HepG2 (cell line): Measurements from ENCODE around the gene DNAJA2. TPM values are rescaled to one million over a fixed set of nuclear protein-coding genes. Genes with fewer than 3 reads are reported as not detected.

Experiments
- ASH2L ChIP-seq: fragments of 300-600, 200-600 bp; sonication (generic); IDR thresholded peaks from 2 replicates; pipeline ENCODE4 v1.7.0; 2017; ENCODE audit warnings: low read depth, mild to moderate bottlenecking, moderate library complexity, mixed read lengths, low read length; ENCODE audit not compliant: insufficient read length
- CBX2 ChIP-seq, 2 experiments: fragments of 200-600 bp in 1 of 2; sonication (generic); formaldehyde crosslinking in 1 of 2; IDR thresholded peaks; 2 replicates each; pipeline versions ENCODE4 v1.7.0 to v1.8.1; 2018 to 2022; ENCODE audit warnings: low read depth in 2 of 2, low read length in 1 of 2, mild to moderate bottlenecking in 1 of 2, missing genetic modification reagents in 1 of 2
- FOSL2 ChIP-seq: sonication (generic); formaldehyde crosslinking; IDR thresholded peaks from 2 replicates; pipeline ENCODE4 v1.4.0; 2020; ENCODE audit warnings: missing genetic modification reagents
- FOXA1 ChIP-seq, 2 experiments: fragments of 450-650 bp in 1 of 2; sonication (generic) in 1 of 2; formaldehyde crosslinking in 1 of 2; IDR thresholded peaks; 2 replicates each; pipeline versions ENCODE4 v1.4.0 to v1.6.1; 2016 to 2020; ENCODE audit warnings: missing genetic modification reagents in 1 of 2
- HDAC2 ChIP-seq: sonication (generic); formaldehyde crosslinking; IDR thresholded peaks from 2 replicates; pipeline ENCODE4 v1.4.0; 2020; ENCODE audit warnings: missing genetic modification reagents
- HMG20A ChIP-seq: IDR thresholded peaks from 2 replicates; pipeline ENCODE4 v1.6.1; 2016; ENCODE audit warnings: borderline replicate concordance
- IRF2 ChIP-seq: IDR thresholded peaks from 2 replicates; pipeline ENCODE4 v1.6.1; 2018; ENCODE audit warnings: missing genetic modification reagents, missing compliant biosample characterization
- LCORL ChIP-seq, 2 experiments: fragments of 450-650 bp in 1 of 2; sonication (generic) in 1 of 2; formaldehyde crosslinking in 1 of 2; IDR thresholded peaks; 2 replicates each; pipeline versions ENCODE4 v1.5.0 to v1.6.1; 2017 to 2020; ENCODE audit warnings: antibody characterized with exemption in 1 of 2, missing genetic modification reagents in 1 of 2
- RFX3 ChIP-seq: IDR thresholded peaks from 2 replicates; pipeline ENCODE4 v1.6.1; 2016; ENCODE audit warnings: missing biosample characterization, missing genetic modification reagents
- RXRB ChIP-seq: IDR thresholded peaks from 2 replicates; pipeline ENCODE4 v1.6.1; 2016; ENCODE audit warnings: borderline replicate concordance, missing genetic modification reagents, missing compliant biosample characterization
- ZBTB38 ChIP-seq: sonication (generic); formaldehyde crosslinking; IDR thresholded peaks from 2 replicates; pipeline ENCODE4 v1.5.1; 2020; ENCODE audit warnings: mild to moderate bottlenecking, missing genetic modification reagents
- ZNF232 ChIP-seq: sonication (generic); formaldehyde crosslinking; IDR thresholded peaks from 2 replicates; pipeline ENCODE4 v1.4.0; 2020; ENCODE audit warnings: missing genetic modification reagents, borderline replicate concordance
- ZNF501 ChIP-seq: sonication (generic); formaldehyde crosslinking; IDR thresholded peaks from 2 replicates; pipeline ENCODE4 v1.5.1; 2020; ENCODE audit warnings: mild to moderate bottlenecking, moderate library complexity, missing genetic modification reagents
- ZNF841 ChIP-seq: sonication (generic); formaldehyde crosslinking; IDR thresholded peaks from 2 replicates; pipeline ENCODE4 v1.8.1; 2023; ENCODE audit warnings: missing genetic modification reagents, borderline replicate concordance
- polyA plus RNA-seq, 8 experiments: library from polyadenylated mRNA; depleted of rRNA in 3 of 8; stranded (reverse) in 7 of 8; unstranded in 1 of 8; fragments of >200 nt; fragmentation: Illumina TruSeq in 4 of 8; extraction: Trizol in 4 of 8; gene quantifications; 2 replicates each; pipeline versions ENCODE4 v1.2.1 to v1.2.3, GENCODE V29; 2011 to 2016; ENCODE audit warnings: low read depth in 4 of 8, missing spikeins in 1 of 8, mixed read lengths in 1 of 8; ENCODE audit not compliant: insufficient read depth in 1 of 8
- total RNA-seq, 5 experiments: library from RNA; depleted of rRNA; stranded (reverse); fragments of >200 nt; fragmentation: Illumina TruSeq; extraction: Trizol; gene quantifications; 2 replicates each; pipeline ENCODE4 v1.2.3, GENCODE V29; 2016; ENCODE audit warnings: low read depth in 1 of 5
- TF ChIP-seq, protein P1 (sequence below): sonication (generic); formaldehyde crosslinking; IDR thresholded peaks from 2 replicates; pipeline ENCODE4 v1.5.0; 2020; ENCODE audit warnings: mild to moderate bottlenecking, missing genetic modification reagents, moderate library complexity
- TF ChIP-seq, protein P2 (sequence below): IDR thresholded peaks from 2 replicates; pipeline ENCODE4 v1.6.1; 2016; ENCODE audit warnings: mild to moderate bottlenecking
- TF ChIP-seq, protein P3 (sequence below): sonication (generic); formaldehyde crosslinking; IDR thresholded peaks from 2 replicates; pipeline ENCODE4 v1.4.0; 2020; ENCODE audit warnings: mild to moderate bottlenecking, missing genetic modification reagents
- TF ChIP-seq, protein P4 (sequence below): IDR thresholded peaks from 2 replicates; pipeline ENCODE4 v1.6.1; 2018; ENCODE audit warnings: missing genetic modification reagents, mild to moderate bottlenecking, missing compliant biosample characterization
- TF ChIP-seq, protein P5 (sequence below): sonication (generic); formaldehyde crosslinking; conservative IDR thresholded peaks from 2 replicates; pipeline ENCODE4 v1.8.0; 2022; ENCODE audit warnings: mild to moderate bottlenecking, moderate library complexity, missing genetic modification reagents

Gene DNAJA2
- total and polyA plus RNA-seq, 2 of the 13 experiments (the other 11 are each of a cell fraction or from before 2014, with no cell fraction given): 25.4 to 176 TPM

DNA sequence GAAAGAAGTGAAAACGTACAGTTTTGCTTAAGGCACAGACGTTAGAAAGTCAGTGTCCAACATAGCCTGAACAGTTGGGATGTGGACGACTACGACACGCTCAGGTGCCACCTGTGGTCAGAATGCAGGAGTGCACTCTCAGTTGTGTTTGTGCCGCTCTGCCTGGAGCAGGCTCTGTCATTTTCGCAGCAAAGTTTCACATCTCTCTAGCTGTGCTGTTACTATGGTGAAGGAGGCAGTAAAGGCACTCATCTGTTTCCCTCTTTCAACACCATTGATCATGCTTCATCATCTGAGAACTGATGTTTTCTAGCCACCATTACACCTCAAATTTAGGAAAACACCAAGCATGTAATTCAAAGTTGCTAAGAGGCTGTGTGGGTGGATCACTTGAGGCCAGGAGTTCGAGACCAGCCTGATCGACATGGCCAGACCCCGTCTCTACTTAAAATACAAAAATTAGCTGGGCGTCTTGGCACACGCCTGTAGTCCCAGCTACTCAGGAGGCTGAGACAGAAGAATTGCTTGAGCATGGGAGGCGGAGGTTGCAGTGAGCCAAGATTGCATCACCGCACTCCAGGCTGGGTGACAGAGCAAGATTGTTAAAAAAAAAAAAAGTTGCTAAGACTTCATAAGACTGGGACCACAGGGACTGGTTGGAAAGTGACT lies 44.9 kb upstream of the DNAJA2 start (continued):
- TF ChIP-seq, protein P1, sequence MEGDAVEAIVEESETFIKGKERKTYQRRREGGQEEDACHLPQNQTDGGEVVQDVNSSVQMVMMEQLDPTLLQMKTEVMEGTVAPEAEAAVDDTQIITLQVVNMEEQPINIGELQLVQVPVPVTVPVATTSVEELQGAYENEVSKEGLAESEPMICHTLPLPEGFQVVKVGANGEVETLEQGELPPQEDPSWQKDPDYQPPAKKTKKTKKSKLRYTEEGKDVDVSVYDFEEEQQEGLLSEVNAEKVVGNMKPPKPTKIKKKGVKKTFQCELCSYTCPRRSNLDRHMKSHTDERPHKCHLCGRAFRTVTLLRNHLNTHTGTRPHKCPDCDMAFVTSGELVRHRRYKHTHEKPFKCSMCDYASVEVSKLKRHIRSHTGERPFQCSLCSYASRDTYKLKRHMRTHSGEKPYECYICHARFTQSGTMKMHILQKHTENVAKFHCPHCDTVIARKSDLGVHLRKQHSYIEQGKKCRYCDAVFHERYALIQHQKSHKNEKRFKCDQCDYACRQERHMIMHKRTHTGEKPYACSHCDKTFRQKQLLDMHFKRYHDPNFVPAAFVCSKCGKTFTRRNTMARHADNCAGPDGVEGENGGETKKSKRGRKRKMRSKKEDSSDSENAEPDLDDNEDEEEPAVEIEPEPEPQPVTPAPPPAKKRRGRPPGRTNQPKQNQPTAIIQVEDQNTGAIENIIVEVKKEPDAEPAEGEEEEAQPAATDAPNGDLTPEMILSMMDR (CRISPR knock-in tag): peak; percentile 93
- no peak for TF ChIP-seq LCORL (IDR thresholded peaks at IDR 0.05)
- TF ChIP-seq LCORL (CRISPR knock-in tag; IDR thresholded peaks at IDR 0.05): no peak
- TF ChIP-seq CBX2 (IDR thresholded peaks at IDR 0.05; ENCODE audit: low read depth, low read length): no peak
- TF ChIP-seq CBX2 (CRISPR knock-in tag; IDR thresholded peaks at IDR 0.05; ENCODE audit: low read depth): no peak
- TF ChIP-seq ZNF501 (CRISPR knock-in tag): 0 out of 2 replicates have a peak, but pooled peaks have one; percentile 16
- TF ChIP-seq RXRB (CRISPR knock-in tag): peak; percentile 41; the same call in 1 of the 2 replicates
- TF ChIP-seq IRF2 (CRISPR knock-in tag): 0 out of 2 replicates have a peak, but pooled peaks have one; percentile 37
- TF ChIP-seq RFX3 (CRISPR knock-in tag): peak; percentile 8; the same call in 1 of the 2 replicates
- 0 out of 2 replicates have a peak, but pooled peaks have one; percentile 14 for TF ChIP-seq HDAC2
- TF ChIP-seq, protein P2, sequence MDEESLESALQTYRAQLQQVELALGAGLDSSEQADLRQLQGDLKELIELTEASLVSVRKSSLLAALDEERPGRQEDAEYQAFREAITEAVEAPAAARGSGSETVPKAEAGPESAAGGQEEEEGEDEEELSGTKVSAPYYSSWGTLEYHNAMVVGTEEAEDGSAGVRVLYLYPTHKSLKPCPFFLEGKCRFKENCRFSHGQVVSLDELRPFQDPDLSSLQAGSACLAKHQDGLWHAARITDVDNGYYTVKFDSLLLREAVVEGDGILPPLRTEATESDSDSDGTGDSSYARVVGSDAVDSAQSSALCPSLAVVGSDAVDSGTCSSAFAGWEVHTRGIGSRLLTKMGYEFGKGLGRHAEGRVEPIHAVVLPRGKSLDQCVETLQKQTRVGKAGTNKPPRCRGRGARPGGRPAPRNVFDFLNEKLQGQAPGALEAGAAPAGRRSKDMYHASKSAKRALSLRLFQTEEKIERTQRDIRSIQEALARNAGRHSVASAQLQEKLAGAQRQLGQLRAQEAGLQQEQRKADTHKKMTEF (CRISPR knock-in tag): 0 out of 2 replicates have a peak, but pooled peaks have one; percentile 14
- TF ChIP-seq, protein P3, sequence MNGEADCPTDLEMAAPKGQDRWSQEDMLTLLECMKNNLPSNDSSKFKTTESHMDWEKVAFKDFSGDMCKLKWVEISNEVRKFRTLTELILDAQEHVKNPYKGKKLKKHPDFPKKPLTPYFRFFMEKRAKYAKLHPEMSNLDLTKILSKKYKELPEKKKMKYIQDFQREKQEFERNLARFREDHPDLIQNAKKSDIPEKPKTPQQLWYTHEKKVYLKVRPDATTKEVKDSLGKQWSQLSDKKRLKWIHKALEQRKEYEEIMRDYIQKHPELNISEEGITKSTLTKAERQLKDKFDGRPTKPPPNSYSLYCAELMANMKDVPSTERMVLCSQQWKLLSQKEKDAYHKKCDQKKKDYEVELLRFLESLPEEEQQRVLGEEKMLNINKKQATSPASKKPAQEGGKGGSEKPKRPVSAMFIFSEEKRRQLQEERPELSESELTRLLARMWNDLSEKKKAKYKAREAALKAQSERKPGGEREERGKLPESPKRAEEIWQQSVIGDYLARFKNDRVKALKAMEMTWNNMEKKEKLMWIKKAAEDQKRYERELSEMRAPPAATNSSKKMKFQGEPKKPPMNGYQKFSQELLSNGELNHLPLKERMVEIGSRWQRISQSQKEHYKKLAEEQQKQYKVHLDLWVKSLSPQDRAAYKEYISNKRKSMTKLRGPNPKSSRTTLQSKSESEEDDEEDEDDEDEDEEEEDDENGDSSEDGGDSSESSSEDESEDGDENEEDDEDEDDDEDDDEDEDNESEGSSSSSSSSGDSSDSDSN (CRISPR knock-in tag): no peak
- TF ChIP-seq HMG20A (CRISPR knock-in tag): peak; percentile 13; the same call in 1 of the 2 replicates
- TF ChIP-seq ZBTB38 (CRISPR knock-in tag): no peak
- TF ChIP-seq, protein P4, sequence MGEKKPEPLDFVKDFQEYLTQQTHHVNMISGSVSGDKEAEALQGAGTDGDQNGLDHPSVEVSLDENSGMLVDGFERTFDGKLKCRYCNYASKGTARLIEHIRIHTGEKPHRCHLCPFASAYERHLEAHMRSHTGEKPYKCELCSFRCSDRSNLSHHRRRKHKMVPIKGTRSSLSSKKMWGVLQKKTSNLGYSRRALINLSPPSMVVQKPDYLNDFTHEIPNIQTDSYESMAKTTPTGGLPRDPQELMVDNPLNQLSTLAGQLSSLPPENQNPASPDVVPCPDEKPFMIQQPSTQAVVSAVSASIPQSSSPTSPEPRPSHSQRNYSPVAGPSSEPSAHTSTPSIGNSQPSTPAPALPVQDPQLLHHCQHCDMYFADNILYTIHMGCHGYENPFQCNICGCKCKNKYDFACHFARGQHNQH (CRISPR knock-in tag): 0 out of 2 replicates have a peak, but pooled peaks have one; percentile 25
- TF ChIP-seq, protein P5, sequence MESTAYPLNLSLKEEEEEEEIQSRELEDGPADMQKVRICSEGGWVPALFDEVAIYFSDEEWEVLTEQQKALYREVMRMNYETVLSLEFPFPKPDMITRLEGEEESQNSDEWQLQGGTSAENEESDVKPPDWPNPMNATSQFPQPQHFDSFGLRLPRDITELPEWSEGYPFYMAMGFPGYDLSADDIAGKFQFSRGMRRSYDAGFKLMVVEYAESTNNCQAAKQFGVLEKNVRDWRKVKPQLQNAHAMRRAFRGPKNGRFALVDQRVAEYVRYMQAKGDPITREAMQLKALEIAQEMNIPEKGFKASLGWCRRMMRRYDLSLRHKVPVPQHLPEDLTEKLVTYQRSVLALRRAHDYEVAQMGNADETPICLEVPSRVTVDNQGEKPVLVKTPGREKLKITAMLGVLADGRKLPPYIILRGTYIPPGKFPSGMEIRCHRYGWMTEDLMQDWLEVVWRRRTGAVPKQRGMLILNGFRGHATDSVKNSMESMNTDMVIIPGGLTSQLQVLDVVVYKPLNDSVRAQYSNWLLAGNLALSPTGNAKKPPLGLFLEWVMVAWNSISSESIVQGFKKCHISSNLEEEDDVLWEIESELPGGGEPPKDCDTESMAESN (CRISPR knock-in tag): no peak
- TF ChIP-seq FOXA1 (IDR thresholded peaks at IDR 0.05): no peak
- TF ChIP-seq FOXA1 (CRISPR knock-in tag; IDR thresholded peaks at IDR 0.05): 0 out of 2 replicates have a peak, but pooled peaks have one; percentile 10
- TF ChIP-seq FOSL2 (CRISPR knock-in tag): peak; percentile 40; the same call in 1 of the 2 replicates
- TF ChIP-seq ASH2L: no peak
- TF ChIP-seq ZNF232 (CRISPR knock-in tag): no peak
- TF ChIP-seq ZNF841 (CRISPR knock-in tag): no peak
